Adrenal gland (tissue), 12 donors: ENCODE data around the gene IGF2R. TPM values are rescaled to one million over a fixed set of nuclear protein-coding genes. Genes with fewer than 3 reads are reported as not detected.

Experiments
- DNase-seq, 7 donors: peaks; one replicate each; pipeline ENCODE4 v3.0.0-alpha.2; 2019 to 2020
- H3K27ac ChIP-seq, 5 donors: fragments of 200-600 bp; sonication (generic) in 4 of 5; 1 replicate in 3 of 5; 2 replicates in 2 of 5; pipeline versions ENCODE4 v1.5.1 to v1.8.0; 2016 to 2020; ENCODE audit warnings: mild to moderate bottlenecking in 1 of 5
- H3K27me3 ChIP-seq: fragments of 200-600 bp; 2 replicates; pipeline ENCODE4 v1.8.0; 2021
- H3K36me3 ChIP-seq, 2 donors: fragments of 200-600 bp; replicated peaks in 1 of 2; 1 replicate in 1 of 2; 2 replicates in 1 of 2; pipeline versions ENCODE4 v1.5.1 to v1.8.0; 2018 to 2022
- H3K4me1 ChIP-seq, 2 donors: fragments of 200-600 bp; replicated peaks in 1 of 2; 1 replicate in 1 of 2; 2 replicates in 1 of 2; pipeline versions ENCODE4 v1.5.1 to v1.8.0; 2018 to 2021
- H3K4me3 ChIP-seq, 4 donors: fragments of 200-600 bp; sonication (generic) in 3 of 4; one replicate each; pipeline ENCODE4 v1.5.1; 2016 to 2018
- H3K9me3 ChIP-seq, 3 donors: fragments of 200-600 bp; sonication (generic) in 1 of 3; replicated peaks in 1 of 3; 1 replicate in 2 of 3; 2 replicates in 1 of 3; pipeline versions ENCODE4 v1.5.1 to v1.8.0; 2016 to 2021
- POLR2A ChIP-seq, 2 donors: fragments of 450-650 bp; IDR thresholded peaks; one replicate each; pipeline ENCODE4 v1.6.1; 2017; ENCODE audit warnings: antibody characterized with exemption in 2 of 2, mild to moderate bottlenecking in 2 of 2, moderate library complexity in 1 of 2
- WGBS, 4 donors: extraction: QIAGEN DNeasy Blood & Tissue Kit in 2 of 4; methylation state at CpG; one replicate each; pipeline versions ENCODE4 v1.1.5 to v1.1.7; 2013 to 2017; 5-methylcytosine and 5-hydroxymethylcytosine counted together
- intact Hi-C, 2 donors: fragments of 100-400 bp; cut with DNase I; formaldehyde crosslinking; loops; one replicate each; pipeline versions ENCODE4 v1.14.1 to v1.15.0; 2022 to 2023
- polyA plus RNA-seq, 3 donors: library from polyadenylated mRNA; stranded (reverse); fragments of 200-250 nt in 2 of 3; fragments of 350-450 nt in 1 of 3; fragmentation: Illumina TruSeq in 1 of 3; extraction: RNeasy Lipid Tissue Mini Kit (QIAGEN cat#74804) in 1 of 3; gene quantifications; one replicate each; pipeline ENCODE4 v1.2.3, GENCODE V29; 2013 to 2014
- total RNA-seq, 9 donors: library from RNA; depleted of rRNA in 4 of 9; stranded (reverse); fragments of >200 nt in 4 of 9; fragments of 120-200 nt in 1 of 9; fragmentation: NEBNext Ultra II Directional in 1 of 9; extraction: Animal tissue kit (Norgen Biotek cat#: 25700) in 1 of 9; gene quantifications; one replicate each; pipeline versions ENCODE4 v1.1.0 to v1.2.4, GENCODE V29; 2013 to 2023
- TF ChIP-seq, protein P1 (sequence below), 6 experiments: fragments of 450-650 bp in 4 of 6; fragments of 200-600 bp in 2 of 6; sonication (generic) in 1 of 6; IDR thresholded peaks; 1 replicate in 5 of 6; 2 replicates in 1 of 6; pipeline versions ENCODE4 v1.5.1 to v1.8.0; 2016 to 2021; ENCODE audit warnings: antibody characterized with exemption in 6 of 6, mild to moderate bottlenecking in 2 of 6, moderate library complexity in 1 of 6
- donor health status: healthy with polysubstance abuse.
- donor health status: Bipolar disorder and iron deficiency.
- donor health status: DM: yes; HTN: yes; CAD: no.
- donor health status: DM: no; HTN: no; CAD: no.
- donor health status: DM: no; HTN: no; CAD: no.
- donor health status: DM: yes; HTN: yes; CAD: no.

The IGF2R gene
- total and polyA plus RNA-seq, 12 donors = 17.1 to 154 (median 89.8) TPM

DNA sequence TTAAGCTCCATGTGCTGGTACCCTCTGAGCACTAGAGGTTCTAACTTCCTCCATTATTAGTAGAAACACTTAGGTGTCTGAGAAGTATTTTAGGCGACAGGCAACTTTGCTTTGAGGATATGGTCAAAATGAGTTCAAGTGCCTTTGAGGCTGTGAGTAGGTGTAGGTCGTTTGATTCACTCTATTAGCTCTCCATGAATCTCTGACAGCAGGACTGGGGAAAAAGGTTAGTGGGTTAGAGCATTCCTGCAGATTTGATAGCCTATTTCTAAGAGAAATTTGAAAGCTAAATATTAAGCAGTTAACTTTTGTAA, 45.9 kb downstream of the IGF2R start:
- TF ChIP-seq POLR2A (IDR thresholded peaks at IDR 0.05) = no peak
- TF ChIP-seq, protein P1, sequence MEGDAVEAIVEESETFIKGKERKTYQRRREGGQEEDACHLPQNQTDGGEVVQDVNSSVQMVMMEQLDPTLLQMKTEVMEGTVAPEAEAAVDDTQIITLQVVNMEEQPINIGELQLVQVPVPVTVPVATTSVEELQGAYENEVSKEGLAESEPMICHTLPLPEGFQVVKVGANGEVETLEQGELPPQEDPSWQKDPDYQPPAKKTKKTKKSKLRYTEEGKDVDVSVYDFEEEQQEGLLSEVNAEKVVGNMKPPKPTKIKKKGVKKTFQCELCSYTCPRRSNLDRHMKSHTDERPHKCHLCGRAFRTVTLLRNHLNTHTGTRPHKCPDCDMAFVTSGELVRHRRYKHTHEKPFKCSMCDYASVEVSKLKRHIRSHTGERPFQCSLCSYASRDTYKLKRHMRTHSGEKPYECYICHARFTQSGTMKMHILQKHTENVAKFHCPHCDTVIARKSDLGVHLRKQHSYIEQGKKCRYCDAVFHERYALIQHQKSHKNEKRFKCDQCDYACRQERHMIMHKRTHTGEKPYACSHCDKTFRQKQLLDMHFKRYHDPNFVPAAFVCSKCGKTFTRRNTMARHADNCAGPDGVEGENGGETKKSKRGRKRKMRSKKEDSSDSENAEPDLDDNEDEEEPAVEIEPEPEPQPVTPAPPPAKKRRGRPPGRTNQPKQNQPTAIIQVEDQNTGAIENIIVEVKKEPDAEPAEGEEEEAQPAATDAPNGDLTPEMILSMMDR (IDR thresholded peaks at IDR 0.05) = no peak
- intact Hi-C loops = no loop called here
- WGBS, 4 donors = 71 to 86% (median 80%) methylated on average over 2 of the region's 2 CpGs
- Histone ChIP-seq H3K4me3 (no peak overlapping the region), H3K9me3 (no peaks in the 10 kb centered on the region), H3K36me3 (peaks cover 0 to 17% of the 10 kb centered on the region in 2 donors), H3K27ac (no peak overlapping the region), H3K27me3 (no peaks in the 10 kb centered on the region), H3K4me1 (peaks cover 0 to 8% of the 10 kb centered on the region in 2 donors)
- DNase-seq = no peak

DNA sequence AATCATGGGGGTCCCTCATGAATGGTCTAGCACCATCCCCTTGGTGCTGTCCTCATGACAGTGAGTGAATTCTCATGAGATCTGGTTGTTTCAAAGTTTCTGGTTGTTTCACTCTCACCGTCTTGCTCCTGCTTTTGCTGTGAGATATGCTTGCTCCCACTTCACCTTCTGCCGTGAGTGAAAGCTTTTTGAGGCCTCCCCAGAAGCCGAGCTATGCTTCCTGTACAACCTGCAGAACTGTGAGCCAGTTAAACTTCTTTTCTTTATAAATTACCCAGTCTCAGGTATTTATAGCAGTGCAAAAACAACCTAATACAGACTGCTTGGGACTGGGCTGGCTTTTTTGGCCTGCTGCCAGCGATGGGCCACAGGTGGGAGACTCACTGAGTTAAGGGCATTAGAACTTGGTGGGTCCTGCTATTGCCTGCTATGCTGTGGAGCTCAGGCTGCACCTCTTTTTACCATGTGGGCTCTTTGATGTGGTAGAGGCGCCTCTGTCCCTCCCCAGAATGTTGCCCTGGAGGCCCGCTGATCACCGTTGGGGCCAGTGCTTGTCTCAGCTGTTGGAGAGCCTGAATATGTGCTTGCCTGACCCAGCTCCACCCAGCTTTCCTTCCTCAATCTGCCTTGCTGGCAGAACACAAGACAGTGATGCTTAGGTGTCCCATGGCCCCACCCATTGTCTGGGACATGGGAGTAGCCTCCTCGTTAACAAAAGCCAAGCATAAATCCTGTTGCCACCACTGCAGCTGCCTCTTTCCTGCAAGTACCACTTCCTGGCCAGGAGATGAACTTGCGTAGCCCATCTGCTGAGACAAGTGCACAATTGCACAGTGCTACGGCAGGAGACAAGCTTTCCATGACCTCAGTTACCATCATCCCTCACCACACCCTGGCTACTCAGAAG, 47.1 kb downstream of the IGF2R start:
- H3K36me3 ChIP-seq = peaks cover 0 to 9% of the 10 kb centered on the region in 2 donors
- H3K9me3 ChIP-seq = no peaks in the 10 kb centered on the region
- H3K27me3 ChIP-seq = no peaks in the 10 kb centered on the region
- no peak overlapping the region for H3K27ac ChIP-seq
- TF ChIP-seq, protein P1 (IDR thresholded peaks at IDR 0.05) = no peak
- TF ChIP-seq POLR2A (IDR thresholded peaks at IDR 0.05) = no peak
- H3K4me1 ChIP-seq = peaks cover 0 to 8% of the 10 kb centered on the region in 2 donors
- DNase-seq = no peak
- 88 to 93% (median 91%) methylated on average over 10 of the region's 10 CpGs for WGBS, 4 donors
- no peak overlapping the region for H3K4me3 ChIP-seq
- intact Hi-C loops = no loop called here

DNA sequence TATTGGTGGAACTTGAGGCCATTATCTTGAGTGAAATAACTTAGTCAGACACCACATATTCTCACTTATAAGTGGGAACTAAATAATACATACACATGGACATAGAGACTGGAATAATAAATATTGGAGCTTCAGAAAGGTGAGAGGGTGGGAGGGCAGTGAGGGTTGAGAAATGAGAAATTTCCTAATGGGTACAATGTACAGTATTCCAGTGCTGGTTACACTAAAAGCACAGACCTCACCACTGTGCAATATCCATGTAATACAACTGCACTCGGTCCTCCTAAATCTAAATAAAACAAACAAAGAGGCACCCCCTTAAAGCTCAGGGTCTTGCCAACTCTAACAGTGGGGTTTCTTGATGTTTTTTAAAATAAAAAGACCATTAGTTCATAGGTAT, 53.2 kb downstream of the IGF2R start:
- Histone ChIP-seq H3K36me3 (peaks cover 0 to 2% of the 10 kb centered on the region in 2 donors), H3K27ac (no peak overlapping the region), H3K4me1 (peaks cover 3 to 5% of the 10 kb centered on the region in 2 donors), H3K9me3 (no peaks in the 10 kb centered on the region), H3K27me3 (no peaks in the 10 kb centered on the region), H3K4me3 (no peak overlapping the region)
- TF ChIP-seq, protein P1 (IDR thresholded peaks at IDR 0.05) = no peak
- no peak for TF ChIP-seq POLR2A (IDR thresholded peaks at IDR 0.05)
- intact Hi-C loops = loop anchor here in 1 of 2 donors (10.0 kb wide), 1 partner anchor 47 kb away; no protein-coding TSS in a partner anchor
- 95 to 100% (median 98%) methylated on average over 1 of the region's 1 CpG for WGBS, 4 donors
- no peak for DNase-seq

DNA sequence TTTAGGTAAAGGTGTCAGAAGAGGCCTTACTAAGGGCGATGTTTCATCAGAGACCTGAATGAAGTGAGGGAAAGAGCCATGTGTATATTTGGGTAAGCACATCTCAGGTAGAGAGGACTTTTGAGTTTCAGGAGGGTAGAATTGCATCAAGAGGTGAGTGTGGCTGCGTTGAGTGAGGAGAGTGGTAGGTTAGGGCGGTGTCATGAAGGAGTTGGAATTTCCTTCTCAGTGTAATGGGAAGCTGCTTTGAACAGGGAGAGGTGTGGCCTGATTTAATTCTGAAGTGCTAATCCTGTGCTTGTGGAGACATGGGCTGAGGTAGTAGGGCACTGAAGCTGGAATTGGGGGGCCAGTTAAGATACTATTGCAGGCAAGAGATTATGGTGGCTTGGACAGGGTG, 53.9 kb downstream of the IGF2R start:
- Histone ChIP-seq H3K9me3 (no peaks in the 10 kb centered on the region), H3K4me3 (no peak overlapping the region), H3K4me1 (peaks cover 3 to 5% of the 10 kb centered on the region in 2 donors), H3K27ac (no peak overlapping the region), H3K27me3 (no peaks in the 10 kb centered on the region), H3K36me3 (peaks cover 0 to 9% of the 10 kb centered on the region in 2 donors)
- TF ChIP-seq, protein P1 (IDR thresholded peaks at IDR 0.05) = no peak
- TF ChIP-seq POLR2A (IDR thresholded peaks at IDR 0.05) = no peak
- 80 to 98% (median 98%) methylated on average over 3 of the region's 3 CpGs for WGBS, 4 donors
- no peak for DNase-seq
- intact Hi-C loops = loop anchor here in 1 of 2 donors (10.0 kb wide), 1 partner anchor 48 kb away; no protein-coding TSS in a partner anchor
